SK-N-MC (cell line): Measurements from ENCODE around the gene SELENOV.
A peak's percentile ranks its signal among the peaks of the same experiment; 100 is the strongest.

ENCODE experiments used
- DNase-seq: peaks from one replicate; pipeline ENCODE4 v3.0.0-alpha.2; 2011; ENCODE audit warnings: low read depth, low spot score
- H3K27ac ChIP-seq: fragments of 200-600 bp; sonication (generic); 2 replicates; pipeline ENCODE4 v1.5.1; 2016; ENCODE audit warnings: mixed run types
- H3K36me3 ChIP-seq: fragments of 200-600 bp; sonication (generic); 2 replicates; pipeline ENCODE4 v1.6.1; 2017; ENCODE audit warnings: antibody characterized with exemption, low read length, mixed read lengths; ENCODE audit not compliant: insufficient read depth
- H3K4me3 ChIP-seq: fragments of 200-600 bp; sonication (generic); 2 replicates; pipeline ENCODE4 v1.5.1; 2016
- H3K9ac ChIP-seq: fragments of 200-600 bp; sonication (generic); 2 replicates; pipeline ENCODE4 v1.8.0; 2017; ENCODE audit warnings: mixed run types, mixed read lengths; ENCODE audit not compliant: insufficient read length
- H3K9me3 ChIP-seq: fragments of 200-600 bp; sonication (generic); 2 replicates; pipeline ENCODE4 v1.6.1; 2017; ENCODE audit warnings: low read depth, mild to moderate bottlenecking, antibody characterized with exemption, low read length, moderate library complexity, mixed read lengths
- EZH2 ChIP-seq: fragments of 200-600 bp; sonication (generic); IDR thresholded peaks from one replicate; pipeline ENCODE4 v1.6.1; 2017; ENCODE audit warnings: antibody characterized with exemption
- FOXP2 ChIP-seq: optimal IDR thresholded peaks from 2 replicates; pipeline ENCODE3; 2011; ENCODE audit warnings: mild to moderate bottlenecking, moderate library complexity; ENCODE audit not compliant: insufficient read depth; ENCODE audit errors: extremely low read length, control extremely low read depth
- POLR2AphosphoS5 ChIP-seq: IDR thresholded peaks from 2 replicates; pipeline ENCODE4 v1.6.1; 2012; ENCODE audit warnings: mild to moderate bottlenecking, low read depth, low read length, borderline replicate concordance

SELENOV gene

GRCh38 chr19:39518458-39518857, 3.5 kb downstream of the SELENOV start:
- H3K4me3 ChIP-seq, result no peak overlapping the region

GRCh38 chr19:39518975-39519374, 4.0 kb downstream of the SELENOV start:
- TF ChIP-seq FOXP2 (no peak), POLR2AphosphoS5 (no peak), EZH2 (no peak)
- Histone ChIP-seq H3K9me3 (no peaks in the 10 kb centered on the region), H3K36me3 (no peaks in the 10 kb centered on the region), H3K9ac (no peak overlapping the region), H3K27ac (no peak overlapping the region), H3K4me3 (no peak overlapping the region)
- DNase-seq, result no peak

More at GRCh38 chr19:39518458-39518857, 3.5 kb downstream of the SELENOV start:
- no peak for DNase-seq
- Histone ChIP-seq H3K36me3 (no peaks in the 10 kb centered on the region), H3K27ac (no peak overlapping the region), H3K9me3 (no peaks in the 10 kb centered on the region), H3K9ac (no peak overlapping the region)
- TF ChIP-seq POLR2AphosphoS5 (no peak), EZH2 (no peak)

- no peak for DNase-seq
- Histone ChIP-seq H3K4me3 (no peak overlapping the region), H3K9ac (no peak overlapping the region), H3K36me3 (no peaks in the 10 kb centered on the region), H3K27ac (no peak overlapping the region), H3K9me3 (no peaks in the 10 kb centered on the region)
- no peak for TF ChIP-seq FOXP2
- TF ChIP-seq EZH2, result no peak
- TF ChIP-seq POLR2AphosphoS5, result no peak
Measured at GRCh38 chr19:39520541-39521484, 5.9 kb downstream of the SELENOV start.

- no peak overlapping the region for H3K4me3 ChIP-seq
- no peak overlapping the region for H3K9ac ChIP-seq
- H3K9me3 ChIP-seq, result no peaks in the 10 kb centered on the region
- TF ChIP-seq FOXP2, result no peak
- TF ChIP-seq EZH2, result no peak
- no peak for TF ChIP-seq POLR2AphosphoS5
- no peaks in the 10 kb centered on the region for H3K36me3 ChIP-seq
- no peak overlapping the region for H3K27ac ChIP-seq
- DNase-seq, result no peak
Measured at GRCh38 chr19:39524495-39524894, 9.6 kb downstream of the SELENOV start.

GRCh38 chr19:39525205-39525604, 10.3 kb downstream of the SELENOV start:
- Histone ChIP-seq H3K4me3 (no peak overlapping the region), H3K9me3 (no peaks in the 10 kb centered on the region), H3K36me3 (no peaks in the 10 kb centered on the region), H3K27ac (no peak overlapping the region), H3K9ac (no peak overlapping the region)
- TF ChIP-seq EZH2, result no peak
- DNase-seq, result no peak

GRCh38 chr19:39531834-39532232, 16.9 kb downstream of the SELENOV start:
- Histone ChIP-seq H3K36me3 (no peaks in the 10 kb centered on the region), H3K4me3 (peak overlapping the region; percentile 94), H3K9me3 (no peaks in the 10 kb centered on the region), H3K9ac (peak overlapping the region; percentile 87), H3K27ac (no peak overlapping the region)
- TF ChIP-seq EZH2, result no peak
- no peak for TF ChIP-seq POLR2AphosphoS5
- no peak for TF ChIP-seq FOXP2
- no peak for DNase-seq

GRCh38 chr19:39532233-39533002, 17.5 kb downstream of the SELENOV start, which contains the start of gene EID2B:
Gene EID2B (minus strand): TSS chr19:39532852. CDS start chr19:39532802, 50 bp downstream.
- TF ChIP-seq POLR2AphosphoS5 (peak; percentile 93), FOXP2 (no peak), EZH2 (no peak)
- Histone ChIP-seq H3K9me3 (no peaks in the 10 kb centered on the region), H3K27ac (no peak within 1 kb of the TSS), H3K36me3 (no peaks in the 10 kb centered on the region), H3K4me3 (peak within 1 kb of the TSS; percentile 94), H3K9ac (peak within 1 kb of the TSS; percentile 87)
- peak; percentile 90 for DNase-seq

GRCh38 chr19:39533003-39533512, 18.1 kb downstream of the SELENOV start:
- no peak overlapping the region for H3K27ac ChIP-seq
- H3K9ac ChIP-seq, result no peak overlapping the region
- no peaks in the 10 kb centered on the region for H3K36me3 ChIP-seq
- peak overlapping the region; percentile 94 for H3K4me3 ChIP-seq
- TF ChIP-seq EZH2 (no peak), POLR2AphosphoS5 (no peak), FOXP2 (no peak)
- no peaks in the 10 kb centered on the region for H3K9me3 ChIP-seq
- no peak for DNase-seq
